Activated CD4-positive, alpha-beta memory T cell treated with anti-CD3 and anti-CD28 coated beads, Interleukin-2, amount 10 ng/mL, durations not matched to agents 7 days and 5 days (primary cell): Measurements from ENCODE around the gene ANHX. TPM values are rescaled to one million over a fixed set of nuclear protein-coding genes. Genes with fewer than 3 reads are reported as not detected.

ENCODE experiments used
- CTCF ChIA-PET: fragments of 350-600 bp; sonication (Branson Sonifier 250); formaldehyde crosslinking; loops from one replicate; lab custom pipeline; 2021; ENCODE audit warnings: antibody characterized with exemption, inconsistent platforms; lab: Charles Lee
- POLR2A ChIA-PET: fragments of 350-600 bp; sonication (Branson Sonifier 250); formaldehyde crosslinking; loops from one replicate; lab custom pipeline; 2021; ENCODE audit warnings: antibody characterized with exemption; lab: Charles Lee
- DNase-seq: peaks from one replicate; pipeline ENCODE4 v3.0.0-alpha.2; 2020
- H3K27ac Mint-ChIP-seq: one replicate; pipeline ENCODE4 v1.8.0; 2021; ENCODE audit warnings: mild to moderate bottlenecking, mixed read lengths
- H3K27me3 Mint-ChIP-seq: one replicate; pipeline ENCODE4 v1.8.0; 2021; ENCODE audit warnings: mixed read lengths
- H3K36me3 Mint-ChIP-seq: one replicate; pipeline ENCODE4 v1.8.0; 2021; ENCODE audit warnings: low read depth, mixed read lengths
- H3K4me1 Mint-ChIP-seq: one replicate; pipeline ENCODE4 v1.8.0; 2021; ENCODE audit warnings: mixed read lengths
- H3K4me3 Mint-ChIP-seq: one replicate; pipeline ENCODE4 v1.8.0; 2021; ENCODE audit warnings: mild to moderate bottlenecking, mixed read lengths
- H3K9me3 Mint-ChIP-seq: one replicate; pipeline ENCODE4 v1.8.0; 2021; ENCODE audit warnings: mixed read lengths
- total RNA-seq, 2 experiments: library from RNA; stranded (reverse); gene quantifications; one replicate each; pipeline ENCODE4 v1.2.3, GENCODE V29; 2021

Gene ANHX
- total RNA-seq, 2 experiments from 2014 or later, result not detected

GRCh38 chr12:133225527-133225926 lies 10.2 kb downstream of the ANHX start:
- Mint-ChIP-seq H3K4me3 (no peak overlapping the region), H3K9me3 (peaks cover 53% of the 10 kb centered on the region), H3K36me3 (no peaks in the 10 kb centered on the region), H3K4me1 (no peaks in the 10 kb centered on the region), H3K27ac (no peak overlapping the region), H3K27me3 (no peaks in the 10 kb centered on the region)
- CTCF ChIA-PET, result no interaction called here
- POLR2A ChIA-PET, result no interaction called here
- no peak for DNase-seq

DNA sequence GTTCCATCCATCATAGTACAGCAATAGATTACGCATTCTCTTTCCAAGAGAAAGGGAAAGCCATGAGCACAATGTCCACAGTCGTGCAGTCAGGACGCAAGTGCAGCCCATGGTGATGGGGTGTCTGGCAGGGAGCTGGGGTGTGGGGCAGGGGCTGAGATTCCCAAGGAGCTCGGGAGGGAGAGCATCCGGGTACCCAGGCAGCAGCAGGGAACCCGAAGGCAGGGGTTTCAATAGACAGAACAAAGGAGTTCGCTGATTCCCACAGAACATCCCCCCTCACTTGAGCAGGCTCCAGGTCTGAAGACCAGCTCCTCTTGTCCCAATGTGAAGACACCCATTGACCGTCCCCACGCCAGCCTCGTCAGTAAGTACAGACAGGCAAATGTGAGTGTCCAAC lies 13.5 kb downstream of the ANHX start:
- Mint-ChIP-seq H3K27me3 (no peaks in the 10 kb centered on the region), H3K27ac (no peak overlapping the region), H3K4me1 (no peaks in the 10 kb centered on the region), H3K9me3 (peaks cover 58% of the 10 kb centered on the region), H3K36me3 (peaks cover 9% of the 10 kb centered on the region), H3K4me3 (no peak overlapping the region)
- DNase-seq, result no peak
- POLR2A ChIA-PET, result no interaction called here
- CTCF ChIA-PET, result no interaction called here

GRCh38 chr12:133221241-133221640 lies 14.4 kb downstream of the ANHX start:
- DNase-seq, result no peak
- ChIA-PET CTCF (no interaction called here), POLR2A (no interaction called here)
- H3K27me3 Mint-ChIP-seq, result no peaks in the 10 kb centered on the region
- H3K4me1 Mint-ChIP-seq, result no peaks in the 10 kb centered on the region
- no peak overlapping the region for H3K27ac Mint-ChIP-seq
- no peak overlapping the region for H3K4me3 Mint-ChIP-seq
- peaks cover 59% of the 10 kb centered on the region for H3K9me3 Mint-ChIP-seq
- H3K36me3 Mint-ChIP-seq, result peaks cover 9% of the 10 kb centered on the region

- Mint-ChIP-seq H3K27ac (no peak overlapping the region), H3K27me3 (no peaks in the 10 kb centered on the region), H3K4me1 (no peaks in the 10 kb centered on the region), H3K36me3 (peaks cover 9% of the 10 kb centered on the region), H3K4me3 (no peak overlapping the region), H3K9me3 (peaks cover 53% of the 10 kb centered on the region)
- POLR2A ChIA-PET, result no interaction called here
- CTCF ChIA-PET, result no interaction called here
- no peak for DNase-seq
Observed at GRCh38 chr12:133220521-133220920, 15.2 kb downstream of the ANHX start.

DNA sequence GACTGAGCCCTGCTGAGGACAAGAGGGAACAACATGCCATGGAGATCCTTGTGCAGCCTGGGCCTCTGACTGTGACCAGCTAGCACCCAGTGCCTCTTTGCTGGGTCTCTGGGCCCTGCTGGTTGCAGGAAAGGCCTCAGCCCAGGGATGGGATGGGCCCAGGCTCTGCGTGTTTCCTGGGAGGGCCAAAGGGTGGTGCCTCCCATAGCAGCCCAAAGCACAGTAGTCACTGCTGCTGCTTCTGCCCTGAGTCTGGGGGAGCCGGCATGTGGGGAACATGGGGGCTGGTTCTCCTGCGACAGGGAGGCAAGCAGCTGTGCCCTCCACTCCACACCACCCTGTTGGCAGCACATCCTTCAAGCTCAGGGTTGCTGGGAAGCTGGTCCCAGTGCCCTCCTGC lies 18.5 kb downstream of the ANHX start:
- POLR2A ChIA-PET, result no interaction called here
- Mint-ChIP-seq H3K9me3 (peaks cover 52% of the 10 kb centered on the region), H3K27me3 (no peaks in the 10 kb centered on the region), H3K4me3 (no peak overlapping the region), H3K27ac (no peak overlapping the region), H3K36me3 (peaks cover 9% of the 10 kb centered on the region), H3K4me1 (no peaks in the 10 kb centered on the region)
- CTCF ChIA-PET, result no interaction called here
- DNase-seq, result no peak

GRCh38 chr12:133215724-133216123 lies 20.0 kb downstream of the ANHX start:
- no peak for DNase-seq
- H3K36me3 Mint-ChIP-seq, result peaks cover 9% of the 10 kb centered on the region
- no peak overlapping the region for H3K4me3 Mint-ChIP-seq
- H3K27me3 Mint-ChIP-seq, result no peaks in the 10 kb centered on the region
- no peak overlapping the region for H3K27ac Mint-ChIP-seq
- H3K4me1 Mint-ChIP-seq, result no peaks in the 10 kb centered on the region
- ChIA-PET POLR2A (no interaction called here), CTCF (no interaction called here)
- peaks cover 57% of the 10 kb centered on the region for H3K9me3 Mint-ChIP-seq

DNA sequence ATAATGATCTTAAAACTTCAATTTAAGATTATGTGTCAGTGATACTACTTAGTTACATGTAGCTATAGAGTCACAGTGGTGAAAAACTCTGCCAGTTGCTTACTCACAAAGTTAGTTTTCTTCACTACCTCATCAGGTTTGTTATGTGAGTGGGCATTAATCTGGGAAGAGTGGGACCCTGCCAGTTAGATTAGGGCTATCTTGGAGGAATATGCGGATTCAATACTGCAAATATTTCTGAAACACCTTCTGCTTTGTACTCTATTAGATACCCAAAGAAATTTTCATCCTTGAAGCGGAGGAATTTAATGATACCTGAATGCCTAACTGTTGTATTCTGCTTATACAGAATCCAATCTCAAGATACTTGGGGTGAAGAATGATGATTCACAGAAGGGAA lies 29.3 kb downstream of the ANHX start:
- CTCF ChIA-PET, result no interaction called here
- no peak for DNase-seq
- Mint-ChIP-seq H3K36me3 (peaks cover 41% of the 10 kb centered on the region), H3K4me3 (no peak overlapping the region), H3K4me1 (no peaks in the 10 kb centered on the region), H3K27me3 (no peaks in the 10 kb centered on the region), H3K9me3 (peaks cover 63% of the 10 kb centered on the region), H3K27ac (no peak overlapping the region)
- POLR2A ChIA-PET, result no interaction called here

DNA sequence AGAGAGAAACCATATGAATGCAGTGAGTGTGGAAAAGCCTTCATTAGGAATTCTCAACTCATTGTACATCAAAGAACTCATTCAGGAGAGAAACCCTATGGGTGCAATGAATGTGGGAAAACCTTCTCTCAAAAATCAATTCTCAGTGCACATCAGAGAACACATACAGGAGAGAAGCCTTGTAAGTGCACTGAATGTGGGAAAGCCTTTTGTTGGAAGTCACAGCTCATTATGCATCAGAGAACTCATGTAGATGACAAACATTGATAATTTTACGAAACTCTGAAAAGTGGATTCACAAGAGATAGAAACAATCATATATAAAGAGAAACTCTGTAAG lies 31.4 kb downstream of the ANHX start:
- H3K27me3 Mint-ChIP-seq, result no peaks in the 10 kb centered on the region
- DNase-seq, result no peak
- H3K27ac Mint-ChIP-seq, result no peak overlapping the region
- H3K36me3 Mint-ChIP-seq, result peaks cover 60% of the 10 kb centered on the region
- H3K9me3 Mint-ChIP-seq, result peaks cover 69% of the 10 kb centered on the region
- no peak overlapping the region for H3K4me3 Mint-ChIP-seq
- POLR2A ChIA-PET, result interaction anchor here (1.1 kb wide), 1 partner anchor 317 kb away, joined by 3 read pairs; the partner anchor contains the start of gene CHFR
- CTCF ChIA-PET, result interaction anchor here (1.3 kb wide), 1 partner anchor 23 kb away, joined by 4 read pairs; no protein-coding TSS in a partner anchor
- no peaks in the 10 kb centered on the region for H3K4me1 Mint-ChIP-seq

DNA sequence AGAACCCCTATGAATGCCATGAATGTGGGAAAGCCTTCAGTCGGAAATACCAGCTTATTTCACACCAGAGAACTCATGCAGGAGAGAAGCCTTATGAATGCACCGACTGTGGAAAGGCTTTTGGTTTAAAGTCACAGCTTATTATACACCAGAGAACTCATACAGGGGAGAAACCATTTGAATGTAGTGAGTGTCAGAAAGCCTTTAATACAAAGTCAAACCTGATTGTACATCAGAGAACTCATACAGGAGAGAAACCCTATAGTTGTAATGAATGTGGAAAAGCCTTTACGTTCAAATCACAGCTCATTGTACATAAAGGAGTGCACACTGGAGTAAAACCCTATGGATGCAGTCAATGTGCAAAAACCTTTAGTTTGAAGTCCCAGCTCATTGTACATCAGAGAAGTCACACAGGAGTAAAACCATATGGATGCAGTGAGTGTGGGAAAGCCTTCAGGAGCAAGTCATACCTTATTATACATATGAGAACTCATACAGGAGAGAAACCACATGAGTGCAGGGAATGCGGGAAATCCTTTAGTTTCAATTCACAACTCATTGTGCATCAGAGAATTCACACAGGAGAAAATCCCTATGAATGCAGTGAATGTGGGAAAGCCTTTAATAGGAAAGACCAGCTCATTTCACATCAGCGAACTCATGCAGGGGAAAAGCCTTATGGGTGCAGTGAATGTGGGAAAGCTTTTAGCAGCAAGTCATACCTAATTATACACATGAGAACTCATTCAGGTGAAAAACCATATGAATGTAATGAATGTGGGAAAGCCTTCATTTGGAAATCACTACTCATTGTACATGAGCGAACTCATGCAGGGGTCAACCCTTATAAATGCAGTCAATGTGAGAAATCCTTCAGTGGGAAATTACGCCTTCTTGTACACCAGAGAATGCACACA lies 32.1 kb downstream of the ANHX start:
- no peaks in the 10 kb centered on the region for H3K4me1 Mint-ChIP-seq
- no peak overlapping the region for H3K27ac Mint-ChIP-seq
- POLR2A ChIA-PET, result interaction anchor here (1.2 kb wide), 1 partner anchor 23 kb away, joined by 3 read pairs; the partner anchor contains the start of gene ZNF268
- CTCF ChIA-PET, result interaction anchor here (1.3 kb wide), 1 partner anchor 22 kb away, joined by 4 read pairs; no protein-coding TSS in a partner anchor
- peaks cover 63% of the 10 kb centered on the region for H3K36me3 Mint-ChIP-seq
- no peak for DNase-seq
- no peak overlapping the region for H3K4me3 Mint-ChIP-seq
- H3K27me3 Mint-ChIP-seq, result no peaks in the 10 kb centered on the region
- peaks cover 68% of the 10 kb centered on the region for H3K9me3 Mint-ChIP-seq

DNA sequence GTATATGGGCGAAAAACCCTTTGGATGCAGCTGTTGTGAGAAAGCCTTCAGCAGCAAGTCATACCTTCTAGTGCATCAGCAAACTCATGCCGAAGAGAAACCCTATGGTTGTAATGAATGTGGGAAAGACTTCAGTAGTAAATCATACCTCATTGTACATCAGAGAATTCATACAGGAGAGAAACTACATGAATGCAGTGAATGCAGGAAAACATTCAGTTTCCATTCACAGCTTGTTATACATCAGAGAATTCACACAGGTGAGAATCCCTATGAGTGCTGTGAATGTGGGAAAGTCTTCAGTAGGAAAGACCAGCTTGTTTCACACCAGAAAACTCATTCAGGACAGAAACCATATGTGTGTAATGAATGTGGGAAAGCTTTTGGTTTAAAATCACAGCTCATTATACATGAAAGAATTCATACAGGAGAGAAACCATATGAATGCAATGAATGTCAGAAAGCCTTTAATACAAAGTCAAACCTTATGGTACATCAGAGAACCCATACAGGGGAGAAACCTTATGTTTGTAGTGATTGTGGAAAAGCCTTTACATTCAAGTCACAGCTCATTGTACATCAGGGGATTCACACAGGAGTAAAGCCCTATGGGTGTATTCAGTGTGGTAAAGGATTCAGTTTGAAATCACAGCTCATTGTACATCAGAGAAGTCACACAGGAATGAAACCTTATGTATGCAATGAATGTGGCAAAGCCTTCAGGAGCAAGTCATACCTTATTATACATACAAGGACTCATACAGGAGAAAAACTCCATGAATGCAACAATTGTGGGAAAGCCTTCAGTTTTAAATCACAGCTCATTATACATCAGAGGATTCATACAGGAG lies 33.0 kb downstream of the ANHX start:
- peaks cover 66% of the 10 kb centered on the region for H3K36me3 Mint-ChIP-seq
- ChIA-PET POLR2A (interaction anchor here (0.5 to 1.2 kb wide), 2 partner anchors 22 to 441 kb away, joined by 3 read pairs; partner anchors contain the start of genes ANKLE2 and ZNF268), CTCF (interaction anchor here (1.3 kb wide), 1 partner anchor 21 kb away, joined by 4 read pairs; no protein-coding TSS in a partner anchor)
- H3K27ac Mint-ChIP-seq, result no peak overlapping the region
- no peaks in the 10 kb centered on the region for H3K4me1 Mint-ChIP-seq
- no peak for DNase-seq
- no peak overlapping the region for H3K4me3 Mint-ChIP-seq
- H3K27me3 Mint-ChIP-seq, result no peaks in the 10 kb centered on the region
- peaks cover 65% of the 10 kb centered on the region for H3K9me3 Mint-ChIP-seq

DNA sequence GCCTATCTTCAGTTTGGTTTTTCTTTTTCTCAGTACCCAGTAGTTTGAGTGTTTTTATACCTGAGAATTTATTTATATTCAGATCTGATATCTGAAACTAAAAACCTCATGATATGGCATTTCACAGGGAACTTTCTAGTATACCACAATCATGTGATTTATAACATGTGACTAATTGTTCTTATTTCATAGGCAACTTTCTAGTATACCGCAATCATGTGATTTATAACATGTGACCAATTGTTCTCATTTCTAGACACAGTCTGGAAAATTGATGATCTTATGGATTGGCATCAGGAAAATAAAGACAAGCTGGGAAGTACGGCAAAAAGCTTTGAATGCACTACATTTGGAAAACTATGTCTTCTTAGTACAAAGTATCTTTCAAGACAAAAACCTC lies 33.8 kb downstream of the ANHX start:
- DNase-seq, result no peak
- Mint-ChIP-seq H3K36me3 (peaks cover 69% of the 10 kb centered on the region), H3K27ac (no peak overlapping the region), H3K9me3 (peaks cover 58% of the 10 kb centered on the region), H3K4me3 (no peak overlapping the region), H3K4me1 (no peaks in the 10 kb centered on the region), H3K27me3 (no peaks in the 10 kb centered on the region)
- ChIA-PET CTCF (no interaction called here), POLR2A (no interaction called here)

DNA sequence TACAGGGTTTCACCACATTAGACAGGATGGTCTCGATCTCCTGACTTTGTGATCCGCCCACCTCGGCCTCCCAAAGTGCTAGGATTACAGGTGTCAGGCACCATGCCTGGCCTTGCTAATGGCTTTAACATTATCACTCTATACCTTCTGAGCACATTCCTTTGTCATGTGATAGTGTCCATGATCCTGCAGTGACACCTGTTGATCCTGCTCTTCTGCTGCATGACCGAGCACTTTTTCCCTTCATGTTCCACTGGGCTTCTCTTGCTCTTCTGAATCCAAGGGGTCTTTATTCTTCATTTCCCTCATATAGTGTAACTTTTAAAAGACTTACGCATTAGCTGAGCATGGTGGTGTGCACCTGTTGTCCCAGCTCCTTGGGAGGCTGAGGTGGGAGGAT lies 42.8 kb downstream of the ANHX start:
- ChIA-PET POLR2A (no interaction called here), CTCF (no interaction called here)
- no peak overlapping the region for H3K4me3 Mint-ChIP-seq
- no peaks in the 10 kb centered on the region for H3K27me3 Mint-ChIP-seq
- no peak for DNase-seq
- peaks cover 88% of the 10 kb centered on the region for H3K36me3 Mint-ChIP-seq
- H3K9me3 Mint-ChIP-seq, result peaks cover 62% of the 10 kb centered on the region
- no peaks in the 10 kb centered on the region for H3K4me1 Mint-ChIP-seq
- H3K27ac Mint-ChIP-seq, result no peak overlapping the region

GRCh38 chr12:133190176-133190575 lies 45.5 kb downstream of the ANHX start:
- Mint-ChIP-seq H3K9me3 (peaks cover 77% of the 10 kb centered on the region), H3K27me3 (no peaks in the 10 kb centered on the region), H3K27ac (no peak overlapping the region), H3K4me3 (no peak overlapping the region), H3K36me3 (peaks cover 100% of the 10 kb centered on the region), H3K4me1 (peaks cover 2% of the 10 kb centered on the region)
- POLR2A ChIA-PET, result no interaction called here
- CTCF ChIA-PET, result no interaction called here
- DNase-seq, result no peak
